GM19351 (cell line): ENCODE results near the gene AGBL4.

Experiments used
- ATAC-seq: cut with Tn5 transposase; IDR thresholded peaks from one replicate; pipeline ENCODE4 v1.9.1; 2021; ENCODE audit warnings: mild to moderate bottlenecking, moderate library complexity; ENCODE audit not compliant: unreplicated experiment

AGBL4 gene

DNA sequence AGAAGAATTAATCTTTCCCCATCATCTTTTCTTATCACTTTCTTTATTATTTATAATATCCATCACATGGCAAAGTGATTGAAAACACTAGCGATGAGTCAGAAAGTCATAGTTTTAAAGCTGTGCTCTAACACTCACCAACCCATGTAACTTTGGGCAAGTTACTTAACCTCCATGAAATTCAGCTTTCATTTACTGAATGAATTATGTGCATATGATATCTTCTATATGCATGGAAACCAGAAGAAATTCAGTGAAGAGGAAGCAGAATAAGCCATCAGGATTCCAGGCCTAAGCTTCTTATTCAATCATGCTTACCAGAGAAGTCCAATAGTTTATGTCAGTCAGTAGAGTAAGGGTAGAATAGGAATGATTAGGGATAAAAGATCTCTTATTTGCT, 300.1 kb downstream of the AGBL4 start:
- ATAC-seq = no peak

GRCh38 chr1:49694251-49694827, 329.4 kb downstream of the AGBL4 start:
- no peak for ATAC-seq

- ATAC-seq = no peak
Observed at GRCh38 chr1:49686107-49686506, 337.6 kb downstream of the AGBL4 start.

DNA sequence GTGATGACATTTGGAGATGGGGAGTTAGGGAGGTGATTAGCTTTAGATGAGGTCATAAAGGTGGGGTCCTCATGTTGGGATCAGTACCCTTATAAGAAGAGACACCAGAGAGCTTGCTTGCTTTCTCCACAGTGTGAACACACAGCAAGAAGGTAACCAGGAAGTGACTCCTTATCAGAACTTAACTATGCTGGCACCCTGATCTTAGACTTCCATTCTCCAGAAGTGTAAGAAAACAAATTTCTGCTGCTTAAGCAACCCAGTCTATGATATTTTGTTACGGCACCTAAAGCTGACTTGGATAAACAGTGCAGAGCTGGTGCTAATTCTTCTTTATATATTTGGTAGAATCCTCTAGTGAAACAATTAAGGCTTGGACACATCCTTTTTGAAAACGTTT, 346.0 kb downstream of the AGBL4 start:
- no peak for ATAC-seq

DNA sequence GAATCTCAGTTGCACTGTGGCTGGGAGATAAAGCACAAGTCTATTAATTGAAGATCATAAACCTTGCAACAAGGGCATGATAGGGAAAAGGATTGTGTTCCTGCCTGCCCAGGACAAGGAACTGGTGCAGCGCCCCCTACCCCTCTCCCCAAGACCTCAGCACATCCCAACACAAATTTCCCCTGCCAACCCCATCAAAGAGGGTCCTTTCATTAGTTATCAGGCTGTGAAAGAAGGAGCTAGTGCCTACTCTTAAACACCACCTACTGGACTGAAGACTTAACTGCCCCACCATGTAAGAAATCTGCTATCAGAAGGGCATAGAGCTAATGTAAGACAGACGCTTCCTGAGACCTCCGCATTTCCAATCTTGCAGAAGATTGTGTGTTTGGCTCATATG, 372.6 kb downstream of the AGBL4 start:
- ATAC-seq = no peak

GRCh38 chr1:49630156-49630555, 393.6 kb downstream of the AGBL4 start:
- ATAC-seq = no peak

DNA sequence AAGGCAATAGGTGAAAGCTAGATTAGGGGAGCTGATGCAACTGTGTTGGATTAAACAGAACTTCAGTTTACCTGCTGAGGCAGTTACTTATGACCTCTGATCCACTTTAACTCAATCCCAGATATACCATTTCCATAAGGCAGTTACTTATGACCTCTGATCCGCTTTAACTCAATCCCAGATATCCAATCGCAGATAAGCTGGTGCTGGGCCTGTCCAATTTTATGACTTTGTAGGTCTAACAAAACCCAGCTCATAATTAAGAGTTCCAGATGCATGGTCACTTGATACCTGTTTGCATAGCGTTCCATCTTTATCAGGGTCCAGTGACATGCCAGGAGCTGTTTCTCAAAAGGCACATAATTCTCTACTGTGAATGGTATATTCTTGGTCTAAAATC, 396.0 kb downstream of the AGBL4 start:
- ATAC-seq = no peak

DNA sequence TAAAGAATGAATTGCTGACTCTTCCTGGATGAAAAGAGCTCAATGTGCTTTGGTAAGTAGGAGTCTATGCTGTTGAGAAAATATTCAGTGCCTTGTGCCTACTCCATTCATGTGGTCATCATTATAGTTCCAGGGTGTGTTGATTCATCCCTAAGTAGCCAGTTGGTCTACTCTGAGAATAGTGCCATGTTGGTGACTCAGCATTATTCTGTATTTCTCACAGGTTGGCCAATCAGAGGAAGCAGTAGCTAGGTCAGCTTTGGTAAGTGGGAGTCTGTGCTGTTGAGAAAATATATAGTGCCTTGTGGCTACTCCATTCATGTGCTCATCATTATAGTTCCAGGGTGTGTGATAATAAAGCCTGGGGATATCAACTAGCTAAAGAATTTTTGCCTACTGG, 397.3 kb downstream of the AGBL4 start:
- no peak for ATAC-seq

- no peak for ATAC-seq
Observed at GRCh38 chr1:49622877-49623276, 400.9 kb downstream of the AGBL4 start.

- no peak for ATAC-seq
Observed at GRCh38 chr1:49606082-49606481, 417.7 kb downstream of the AGBL4 start.

GRCh38 chr1:49597436-49597835, 426.3 kb downstream of the AGBL4 start:
- ATAC-seq = no peak

- ATAC-seq = no peak
Observed at GRCh38 chr1:49576327-49576901, 447.3 kb downstream of the AGBL4 start.

- ATAC-seq = no peak
Observed at GRCh38 chr1:49556676-49557234, 467.0 kb downstream of the AGBL4 start.

- no peak for ATAC-seq
Observed at GRCh38 chr1:49552101-49552500, 471.7 kb downstream of the AGBL4 start.

GRCh38 chr1:49544615-49545014, 479.1 kb downstream of the AGBL4 start:
- ATAC-seq = no peak

GRCh38 chr1:49541096-49541752, 482.5 kb downstream of the AGBL4 start:
- no peak for ATAC-seq

DNA sequence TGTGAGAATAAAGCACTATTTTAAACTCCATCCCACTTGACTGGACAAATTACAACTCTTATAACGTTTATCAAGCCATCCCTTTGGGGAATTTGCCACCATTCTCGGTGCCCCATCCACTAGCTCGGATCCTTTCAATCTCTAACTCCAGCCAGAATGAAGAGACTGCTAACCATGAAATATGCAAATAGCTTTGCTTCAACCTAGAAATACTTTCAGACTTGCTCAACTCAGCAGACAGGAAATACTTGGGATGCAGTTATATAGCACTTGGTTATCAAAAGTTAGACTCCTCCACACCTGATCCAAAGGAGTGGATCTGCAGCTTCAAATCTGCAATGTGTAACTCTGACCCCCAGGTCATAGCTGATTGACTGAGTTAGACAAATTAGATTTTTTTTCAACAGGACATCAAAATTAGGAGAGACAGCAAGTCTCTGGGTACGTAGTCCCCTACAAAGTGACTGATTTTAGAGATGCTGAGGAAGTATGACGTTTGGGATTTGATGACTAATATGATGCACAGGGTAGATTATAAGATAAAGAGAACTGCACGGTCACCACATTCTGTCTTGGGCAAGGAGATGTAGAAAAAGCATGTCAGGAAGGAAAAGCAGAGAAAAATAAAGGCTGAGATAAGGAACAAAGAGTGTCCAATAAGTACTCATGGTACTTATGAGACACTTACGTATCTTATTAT, 496.0 kb downstream of the AGBL4 start:
- no peak for ATAC-seq

- no peak for ATAC-seq
Observed at GRCh38 chr1:49526672-49527071, 497.1 kb downstream of the AGBL4 start.

GRCh38 chr1:49523764-49524163, 500.0 kb downstream of the AGBL4 start:
- no peak for ATAC-seq

DNA sequence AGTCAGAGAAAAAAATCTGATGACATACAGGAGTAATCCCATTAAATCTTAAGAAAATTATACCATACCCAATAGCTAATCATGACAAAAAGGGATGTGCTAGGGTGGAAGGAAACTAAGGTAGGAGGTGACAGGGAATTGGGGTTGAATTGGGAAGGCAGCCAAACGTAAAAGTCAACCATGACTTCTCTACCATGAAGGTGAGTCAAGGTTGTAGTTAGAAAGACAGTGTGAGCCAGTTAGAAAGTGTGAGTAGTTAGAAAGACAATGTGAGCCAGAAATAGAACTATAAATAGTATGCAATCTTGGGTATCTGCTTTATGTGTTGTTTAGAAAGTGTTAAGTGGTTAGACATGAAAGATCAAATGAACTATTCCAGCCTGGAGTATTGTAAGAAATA, 556.8 kb downstream of the AGBL4 start:
- no peak for ATAC-seq

DNA sequence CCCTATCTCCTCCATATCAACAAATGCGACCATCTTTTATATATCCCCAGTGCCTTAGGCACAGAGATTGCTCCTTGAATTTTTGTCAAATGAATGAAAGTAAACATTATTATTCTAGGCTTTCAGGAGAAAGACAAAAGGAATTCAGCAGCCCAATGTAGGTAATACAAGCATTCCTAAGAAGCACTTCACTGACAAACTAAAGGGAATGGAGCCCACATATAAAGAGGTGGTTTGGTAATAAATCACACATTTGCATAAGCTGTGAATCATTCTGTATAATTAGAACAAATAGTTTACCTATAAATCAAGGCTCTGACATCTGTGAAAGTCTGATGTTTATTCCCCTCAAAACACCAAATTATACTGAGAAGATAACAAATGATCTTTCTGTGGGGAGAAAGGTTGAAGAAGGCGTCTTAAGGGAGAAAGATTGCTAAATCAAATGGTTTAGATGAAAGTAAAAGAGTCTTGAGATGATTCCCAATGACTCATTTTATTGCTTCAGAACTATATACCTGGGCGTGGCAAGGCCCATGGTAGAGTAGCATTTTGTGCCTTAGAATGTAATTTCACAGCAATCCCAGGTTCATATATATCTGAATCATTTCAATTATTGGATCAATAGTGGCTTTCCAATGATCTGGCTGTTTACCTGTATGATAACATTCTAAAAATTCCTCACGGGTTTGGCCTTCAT, 558.1 kb downstream of the AGBL4 start:
- ATAC-seq = no peak
